Measurements from ENCODE around the gene CACNA1G. TPM values are rescaled to one million over a fixed set of nuclear protein-coding genes. Genes with fewer than 3 reads are reported as not detected.
A peak's percentile ranks its signal among the peaks of the same experiment; 100 is the strongest.

The CACNA1G gene
- total and polyA plus RNA-seq, 10 donors: 0.02 to 1.3 (median 0.09) TPM; not detected in 1

DNA sequence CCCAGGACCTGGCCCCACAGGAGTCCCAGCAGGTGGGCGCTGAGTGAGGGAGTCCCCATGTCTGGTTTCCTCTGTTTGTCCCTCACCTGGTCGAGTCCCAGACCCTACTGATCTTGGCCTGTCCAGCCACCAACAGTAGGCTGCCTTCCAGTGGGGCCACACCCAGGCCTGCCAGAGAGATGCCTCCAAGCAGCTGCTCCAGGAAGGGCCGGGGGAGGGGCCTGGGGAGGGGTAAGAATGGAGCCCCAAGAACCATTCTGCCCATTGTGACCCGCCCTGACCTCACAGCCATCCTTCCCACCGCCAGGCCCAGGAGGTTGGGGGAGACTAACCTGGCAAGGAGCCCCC is 12.8 kb upstream of the CACNA1G start:
- DNase-seq: no peak
- 68 to 83% (median 79%) methylated on average over 4 to 5 of the region's 5 CpGs for WGBS, 5 donors
- H3K27ac ChIP-seq: peak overlapping the region in 7 of 8 donors; percentile 49 to 88 (median 84)
- H3K36me3 ChIP-seq: peaks cover 0 to 39% (median 12%) of the 10 kb centered on the region in 6 donors
- peak overlapping the region in 7 of 8 donors; percentile 37 to 75 (median 54) for H3K4me3 ChIP-seq
- H3K4me1 ChIP-seq: peaks cover 12 to 32% (median 22%) of the 10 kb centered on the region in 6 donors
- TF ChIP-seq, protein P1, sequence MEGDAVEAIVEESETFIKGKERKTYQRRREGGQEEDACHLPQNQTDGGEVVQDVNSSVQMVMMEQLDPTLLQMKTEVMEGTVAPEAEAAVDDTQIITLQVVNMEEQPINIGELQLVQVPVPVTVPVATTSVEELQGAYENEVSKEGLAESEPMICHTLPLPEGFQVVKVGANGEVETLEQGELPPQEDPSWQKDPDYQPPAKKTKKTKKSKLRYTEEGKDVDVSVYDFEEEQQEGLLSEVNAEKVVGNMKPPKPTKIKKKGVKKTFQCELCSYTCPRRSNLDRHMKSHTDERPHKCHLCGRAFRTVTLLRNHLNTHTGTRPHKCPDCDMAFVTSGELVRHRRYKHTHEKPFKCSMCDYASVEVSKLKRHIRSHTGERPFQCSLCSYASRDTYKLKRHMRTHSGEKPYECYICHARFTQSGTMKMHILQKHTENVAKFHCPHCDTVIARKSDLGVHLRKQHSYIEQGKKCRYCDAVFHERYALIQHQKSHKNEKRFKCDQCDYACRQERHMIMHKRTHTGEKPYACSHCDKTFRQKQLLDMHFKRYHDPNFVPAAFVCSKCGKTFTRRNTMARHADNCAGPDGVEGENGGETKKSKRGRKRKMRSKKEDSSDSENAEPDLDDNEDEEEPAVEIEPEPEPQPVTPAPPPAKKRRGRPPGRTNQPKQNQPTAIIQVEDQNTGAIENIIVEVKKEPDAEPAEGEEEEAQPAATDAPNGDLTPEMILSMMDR (IDR thresholded peaks at IDR 0.05 in 8 of 11, conservative IDR thresholded peaks at IDR 0.05 in 3 of 11): no peak
- TF ChIP-seq POLR2A (IDR thresholded peaks at IDR 0.05): no peak
- no peak for TF ChIP-seq POLR2AphosphoS5 (IDR thresholded peaks at IDR 0.05)
- H3K9me3 ChIP-seq: no peaks in the 10 kb centered on the region
- peaks cover 0 to 11% (median 0%) of the 10 kb centered on the region in 7 donors for H3K27me3 ChIP-seq (replicated peaks in 1 of 7)
- intact Hi-C loops (cut with DNase I; ENCODE audit: low total_unique reads): loop anchor here (5.0 to 10.0 kb wide), 2 partner anchors 150 to 297 kb away; no protein-coding TSS in a partner anchor

DNA sequence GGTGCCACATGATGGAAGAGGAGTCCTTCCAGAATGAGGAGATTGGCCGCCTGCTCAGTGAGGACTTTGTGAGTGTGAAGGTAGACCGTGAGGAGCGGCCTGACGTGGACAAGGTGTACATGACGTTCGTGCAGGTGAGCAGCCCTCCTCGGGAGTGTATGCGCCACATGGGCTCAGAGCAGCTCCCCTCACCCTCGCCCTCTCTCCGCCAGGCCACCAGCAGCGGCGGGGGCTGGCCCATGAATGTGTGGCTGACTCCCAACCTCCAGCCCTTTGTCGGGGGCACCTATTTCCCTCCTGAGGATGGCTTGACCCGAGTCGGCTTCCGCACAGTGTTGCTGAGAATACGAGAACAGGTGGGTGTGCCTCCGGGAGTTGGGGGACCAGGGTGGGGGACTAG is 11.7 kb upstream of the CACNA1G start:
- TF ChIP-seq, protein P1 (IDR thresholded peaks at IDR 0.05 in 8 of 11, conservative IDR thresholded peaks at IDR 0.05 in 3 of 11): no peak
- TF ChIP-seq POLR2AphosphoS5 (IDR thresholded peaks at IDR 0.05): no peak
- no peak for TF ChIP-seq POLR2A (IDR thresholded peaks at IDR 0.05)
- Histone ChIP-seq H3K9me3 (no peaks in the 10 kb centered on the region), H3K4me1 (peaks cover 9 to 27% (median 20%) of the 10 kb centered on the region in 6 donors), H3K36me3 (peaks cover 0 to 39% (median 12%) of the 10 kb centered on the region in 6 donors), H3K4me3 (no peak overlapping the region), H3K27ac (peak overlapping the region in 1 of 8 donors; percentile 87), H3K27me3 (replicated peaks in 1 of 7) (peaks cover 0 to 11% (median 0%) of the 10 kb centered on the region in 7 donors)
- DNase-seq: no peak
- 87 to 94% (median 90%) methylated on average over 11 to 18 of the region's 18 CpGs for WGBS, 5 donors
- intact Hi-C loops (cut with DNase I; ENCODE audit: low total_unique reads): loop anchor here (5.0 to 10.0 kb wide), 2 partner anchors 148 to 296 kb away; no protein-coding TSS in a partner anchor

DNA sequence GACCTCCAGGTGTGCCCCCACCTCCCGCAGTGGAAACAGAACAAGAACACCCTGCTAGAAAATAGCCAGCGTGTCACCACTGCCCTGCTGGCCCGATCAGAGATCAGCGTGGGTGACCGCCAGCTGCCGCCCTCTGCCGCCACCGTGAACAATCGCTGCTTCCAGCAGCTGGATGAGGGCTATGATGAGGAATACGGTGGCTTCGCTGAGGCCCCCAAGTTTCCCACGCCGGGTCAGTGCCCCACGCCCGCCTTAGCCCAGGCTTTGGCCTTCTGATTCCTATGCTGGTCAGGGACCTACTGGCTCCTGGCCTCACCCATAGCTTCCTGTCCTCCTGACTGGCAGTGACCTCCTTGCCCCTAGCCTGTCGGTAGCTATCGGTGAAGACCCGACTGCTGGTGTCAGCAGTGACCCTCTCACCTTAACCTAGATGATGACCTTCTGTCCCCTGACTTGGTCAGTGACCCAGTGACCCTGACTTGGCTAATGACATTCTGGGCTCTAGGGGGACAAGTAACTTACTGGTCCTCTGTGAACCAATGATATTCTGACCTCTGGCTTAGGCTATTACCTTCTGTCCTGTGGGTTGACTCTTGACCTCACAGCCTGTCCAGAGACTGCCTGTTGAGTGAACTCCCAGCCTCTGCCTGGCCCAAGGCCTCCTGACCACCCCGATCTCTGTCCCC is 11.1 kb upstream of the CACNA1G start:
- peaks cover 9 to 27% (median 20%) of the 10 kb centered on the region in 6 donors for H3K4me1 ChIP-seq
- WGBS, 5 donors: 85 to 95% (median 90%) methylated on average over 5 to 19 of the region's 19 CpGs
- intact Hi-C loops (cut with DNase I; ENCODE audit: low total_unique reads): loop anchor here (5.0 to 10.0 kb wide), 2 partner anchors 148 to 295 kb away; no protein-coding TSS in a partner anchor
- H3K27me3 ChIP-seq (replicated peaks in 1 of 7): peaks cover 0 to 5% (median 0%) of the 10 kb centered on the region in 7 donors
- DNase-seq: no peak
- no peak for TF ChIP-seq POLR2AphosphoS5 (IDR thresholded peaks at IDR 0.05)
- TF ChIP-seq, protein P1 (IDR thresholded peaks at IDR 0.05 in 8 of 11, conservative IDR thresholded peaks at IDR 0.05 in 3 of 11): no peak
- TF ChIP-seq POLR2A (IDR thresholded peaks at IDR 0.05): no peak
- no peak overlapping the region for H3K4me3 ChIP-seq
- no peak overlapping the region for H3K27ac ChIP-seq
- H3K36me3 ChIP-seq: peaks cover 0 to 44% (median 12%) of the 10 kb centered on the region in 6 donors
- no peaks in the 10 kb centered on the region for H3K9me3 ChIP-seq

DNA sequence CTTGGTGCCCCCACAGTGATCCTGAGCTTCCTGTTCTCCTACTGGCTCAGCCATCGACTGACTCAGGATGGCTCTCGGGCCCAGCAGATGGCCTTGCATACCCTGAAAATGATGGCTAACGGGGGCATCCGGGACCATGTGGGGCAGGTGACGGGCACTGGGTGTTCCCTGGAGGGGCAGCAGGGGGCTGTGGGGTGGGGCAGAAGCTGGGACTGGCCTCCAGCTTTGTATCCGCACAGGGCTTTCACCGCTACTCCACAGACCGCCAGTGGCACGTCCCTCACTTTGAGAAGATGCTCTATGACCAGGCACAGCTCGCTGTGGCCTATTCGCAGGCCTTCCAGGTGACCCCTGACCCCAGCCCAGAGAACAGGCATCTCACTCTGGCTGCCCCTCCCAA is 10.5 kb upstream of the CACNA1G start:
- H3K27me3 ChIP-seq (replicated peaks in 1 of 7): no peaks in the 10 kb centered on the region
- TF ChIP-seq POLR2A (IDR thresholded peaks at IDR 0.05): no peak
- TF ChIP-seq, protein P1 (IDR thresholded peaks at IDR 0.05 in 8 of 11, conservative IDR thresholded peaks at IDR 0.05 in 3 of 11): no peak
- no peak for TF ChIP-seq POLR2AphosphoS5 (IDR thresholded peaks at IDR 0.05)
- intact Hi-C loops (cut with DNase I; ENCODE audit: low total_unique reads): loop anchor here (5.0 to 10.0 kb wide), 3 partner anchors 75 to 295 kb away; no protein-coding TSS in a partner anchor
- DNase-seq: no peak
- 87 to 95% (median 93%) methylated on average over 8 to 11 of the region's 11 CpGs for WGBS, 5 donors
- no peak overlapping the region for H3K27ac ChIP-seq
- H3K9me3 ChIP-seq: no peaks in the 10 kb centered on the region
- H3K36me3 ChIP-seq: peaks cover 0 to 47% (median 12%) of the 10 kb centered on the region in 6 donors
- H3K4me3 ChIP-seq: no peak overlapping the region
- peaks cover 9 to 27% (median 20%) of the 10 kb centered on the region in 6 donors for H3K4me1 ChIP-seq

All from spleen (tissue), 11 donors.